Measurements from ENCODE around the gene SKA2.

- TF ChIP-seq CREB1 (CRISPR knock-in tag; IDR thresholded peaks at IDR 0.05; ENCODE audit: low read depth) (no peak), EZH2 (IDR thresholded peaks at IDR 0.05; ENCODE audit: low read depth, unreplicated experiment) (no peak), REST (IDR thresholded peaks at IDR 0.05; ENCODE audit: unreplicated experiment) (no peak), EZH2phosphoT487 (IDR thresholded peaks at IDR 0.05; ENCODE audit: unreplicated experiment) (no peak), POLR2AphosphoS5 (IDR thresholded peaks at IDR 0.05; ENCODE audit: low read depth) (no peak), CTCF (conservative IDR thresholded peaks at IDR 0.05; ENCODE audit: low read depth in 2 of 2) (no peak), STAT1 (IDR thresholded peaks at IDR 0.05; ENCODE audit: unreplicated experiment) (no peak), JUNB (IDR thresholded peaks at IDR 0.05; ENCODE audit: unreplicated experiment) (no peak), NANOG (IDR thresholded peaks at IDR 0.05; ENCODE audit: borderline replicate concordance) (no peak), ZNF114 (CRISPR knock-in tag; IDR thresholded peaks at IDR 0.05) (no peak), ETS1 (IDR thresholded peaks at IDR 0.05) (no peak), ZNF331 (CRISPR knock-in tag; IDR thresholded peaks at IDR 0.05; ENCODE audit: low read depth) (no peak)
Measured at GRCh38 chr17:59178266-59178985, 23.4 kb upstream of the SKA2 start.

Data from GM23338 (cell line).